HepG2 (cell line): ENCODE measurements around the gene NPPA. TPM values are rescaled to one million over a fixed set of nuclear protein-coding genes. Genes with fewer than 3 reads are reported as not detected.

Experiments used
- ATAC-seq: fragments of 200-7000 bp; cut with Tn5 transposase; 3 replicates; pipeline ENCODE4 v1.9.1; 2020; ENCODE audit warnings: mild to moderate bottlenecking, moderate library complexity
- BruUV-seq: library from RNA; stranded (reverse); fragments of 400-500 nt; replicated peaks from 2 replicates; lab custom pipeline; 2021; lab: Mats Ljungman, UMichigan
- CTCF ChIA-PET: fragments of 300-600 bp; formaldehyde crosslinking; extraction: SDS; loops from one replicate; lab custom pipeline; 2021; ENCODE audit warnings: low total read pairs, inconsistent platforms, low intra/inter-chr PET ratio; lab: Yijun Ruan, JAX
- POLR2A ChIA-PET: fragments of 350-600 bp; sonication (Branson Sonifier 250); formaldehyde crosslinking; loops from one replicate; lab custom pipeline; 2020; ENCODE audit warnings: antibody characterized with exemption, inconsistent platforms; lab: Yijun Ruan, JAX
- DNase-seq: peaks from one replicate; pipeline ENCODE4 v3.0.0-alpha.2; 2015; ENCODE audit warnings: low spot score
- FAIRE-seq: peaks from 3 replicates; lab custom pipeline; 2011; peaks lifted over from hg19 to GRCh38; lab: Jason Lieb, UNC
- H2AFZ ChIP-seq: one replicate; pipeline ENCODE4 v1.6.1; 2011; ENCODE audit warnings: low read length, inconsistent platforms
- H3K27ac ChIP-seq: fragments of 300-600 bp; 3 replicates; pipeline ENCODE4 v1.8.0; 2011; ENCODE audit warnings: mixed run types, mild to moderate bottlenecking, mixed read lengths, low read length, inconsistent platforms; ENCODE audit not compliant: insufficient read depth; ENCODE audit errors: extremely low read length
- H3K27me3 ChIP-seq, 2 experiments: fragments of 200-600 bp in 1 of 2; 2 replicates in 1 of 2; 3 replicates in 1 of 2; pipeline versions ENCODE4 v1.6.0 to v1.8.0; 2011; ENCODE audit warnings: low read length in 2 of 2, mild to moderate bottlenecking in 2 of 2, moderate library complexity in 2 of 2, inconsistent platforms in 1 of 2; ENCODE audit not compliant: insufficient read depth in 2 of 2, control insufficient read depth in 1 of 2
- H3K36me3 ChIP-seq, 2 experiments: fragments of 200-600 bp in 1 of 2; replicated peaks in 1 of 2; 2 replicates in 1 of 2; 3 replicates in 1 of 2; pipeline versions ENCODE4 v1.5.1 to v1.8.0; 2011; ENCODE audit warnings: low read length in 2 of 2, inconsistent platforms in 1 of 2; ENCODE audit not compliant: insufficient read depth in 2 of 2, control insufficient read depth in 1 of 2
- H3K4me1 ChIP-seq: 2 replicates; pipeline ENCODE4 v1.5.1; 2012; ENCODE audit warnings: low read length, inconsistent platforms; ENCODE audit not compliant: insufficient read depth
- H3K4me2 ChIP-seq: 2 replicates; pipeline ENCODE4 v1.6.0; 2011; ENCODE audit warnings: low read depth, low read length, inconsistent platforms
- H3K4me3 ChIP-seq, 3 experiments: fragments of 200-600 bp in 1 of 3; sonication (generic), shearing (Covaris generic) in 1 of 3; replicated peaks in 1 of 3; 2 replicates each; pipeline ENCODE4 v1.5.1; 2011 to 2016; ENCODE audit warnings: low read length in 3 of 3, inconsistent platforms in 2 of 3, low read depth in 2 of 3, mild to moderate bottlenecking in 2 of 3, control low read depth in 1 of 3, mixed read lengths in 1 of 3; ENCODE audit not compliant: insufficient read depth in 1 of 3
- H3K79me2 ChIP-seq: one replicate; pipeline ENCODE4 v1.6.1; 2011; ENCODE audit warnings: low read length, inconsistent platforms; ENCODE audit not compliant: insufficient read depth
- H3K9ac ChIP-seq: 2 replicates; pipeline ENCODE4 v1.6.0; 2011; ENCODE audit warnings: mild to moderate bottlenecking, low read depth, low read length, inconsistent platforms; ENCODE audit not compliant: insufficient read depth
- H3K9me3 ChIP-seq: 2 replicates; pipeline ENCODE4 v1.5.1; 2012; ENCODE audit warnings: mild to moderate bottlenecking, low read length
- H4K20me1 ChIP-seq: 2 replicates; pipeline ENCODE4 v1.6.0; 2011; ENCODE audit warnings: inconsistent platforms, mild to moderate bottlenecking, low read length, moderate library complexity; ENCODE audit not compliant: insufficient read depth
- AGO2 ChIP-seq: fragments of 200-400 bp; formaldehyde crosslinking; optimal IDR thresholded peaks from 2 replicates; pipeline ENCODE3; 2017; ENCODE audit warnings: mild to moderate bottlenecking, low read depth, low read length, moderate library complexity
- ATF4 ChIP-seq, 2 experiments: fragments of 450-650 bp in 1 of 2; sonication (generic) in 1 of 2; formaldehyde crosslinking; IDR thresholded peaks; 2 replicates each; pipeline versions ENCODE4 v1.5.0 to v1.8.0; 2020 to 2022; ENCODE audit warnings: mild to moderate bottlenecking in 1 of 2, missing genetic modification reagents in 1 of 2
- E2F5 ChIP-seq: sonication (generic); formaldehyde crosslinking; conservative IDR thresholded peaks from 2 replicates; pipeline ENCODE4 v1.4.0; 2020; ENCODE audit warnings: missing genetic modification reagents
- FLYWCH1 ChIP-seq: sonication (generic); formaldehyde crosslinking; IDR thresholded peaks from 2 replicates; pipeline ENCODE4 v1.8.1; 2023; ENCODE audit warnings: mild to moderate bottlenecking, missing genetic modification reagents
- HOMEZ ChIP-seq: IDR thresholded peaks from 2 replicates; pipeline ENCODE4 v1.6.1; 2016; ENCODE audit warnings: low read depth
- KAT7 ChIP-seq: IDR thresholded peaks from 2 replicates; pipeline ENCODE4 v1.6.1; 2018; ENCODE audit warnings: borderline replicate concordance, missing compliant biosample characterization
- NCOA5 ChIP-seq: sonication (generic); formaldehyde crosslinking; IDR thresholded peaks from 2 replicates; pipeline ENCODE4 v1.4.0; 2020; ENCODE audit warnings: missing genetic modification reagents
- PRDM15 ChIP-seq: sonication (generic); formaldehyde crosslinking; IDR thresholded peaks from 2 replicates; pipeline ENCODE4 v1.4.0; 2020; ENCODE audit warnings: missing genetic modification reagents
- SNAPC5 ChIP-seq: sonication (generic); formaldehyde crosslinking; IDR thresholded peaks from 2 replicates; pipeline ENCODE4 v1.8.1; 2023; ENCODE audit warnings: mild to moderate bottlenecking, missing genetic modification reagents, borderline replicate concordance
- STAT5B ChIP-seq: sonication (generic); formaldehyde crosslinking; IDR thresholded peaks from 2 replicates; pipeline ENCODE4 v1.4.0; 2020; ENCODE audit warnings: missing genetic modification reagents
- ZFP41 ChIP-seq: sonication (generic); formaldehyde crosslinking; IDR thresholded peaks from 2 replicates; pipeline ENCODE4 v1.4.0; 2020; ENCODE audit warnings: mild to moderate bottlenecking, missing genetic modification reagents, borderline replicate concordance
- ZNF781 ChIP-seq: sonication (generic); formaldehyde crosslinking; IDR thresholded peaks from 2 replicates; pipeline ENCODE4 v1.5.1; 2020; ENCODE audit warnings: borderline replicate concordance, mild to moderate bottlenecking, missing genetic modification reagents; ENCODE audit errors: not compliant biosample characterization
- WGBS: methylation state at CpG from one replicate; pipeline ENCODE4 v1.1.6; 2017; ENCODE audit warnings: low lambda C conversion rate; 5-methylcytosine and 5-hydroxymethylcytosine counted together
- in situ Hi-C: cut with HindIII; loops from 2 replicates; pipeline ENCODE4 v1.10.0; 2017; ENCODE audit warnings: low pct_unique_long_range_greater_than_20kb; ENCODE audit not compliant: extremely low pct_ligation_motif_present
- intact Hi-C: fragments of 100-400 bp; cut with micrococcal nuclease; formaldehyde crosslinking; loops from one replicate; pipeline ENCODE4 v1.10.0; 2022; ENCODE audit not compliant: unreplicated experiment
- polyA plus RNA-seq, 8 experiments: library from polyadenylated mRNA; depleted of rRNA in 3 of 8; stranded (reverse) in 7 of 8; unstranded in 1 of 8; fragments of >200 nt; fragmentation: Illumina TruSeq in 4 of 8; extraction: Trizol in 4 of 8; gene quantifications; 2 replicates each; pipeline versions ENCODE4 v1.2.1 to v1.2.3, GENCODE V29; 2011 to 2016; ENCODE audit warnings: low read depth in 4 of 8, missing spikeins in 1 of 8, mixed read lengths in 1 of 8; ENCODE audit not compliant: insufficient read depth in 1 of 8
- total RNA-seq, 5 experiments: library from RNA; depleted of rRNA; stranded (reverse); fragments of >200 nt; fragmentation: Illumina TruSeq; extraction: Trizol; gene quantifications; 2 replicates each; pipeline ENCODE4 v1.2.3, GENCODE V29; 2016; ENCODE audit warnings: low read depth in 1 of 5

NPPA gene
- total and polyA plus RNA-seq, 2 of the 13 experiments (the other 11 are each of a cell fraction or from before 2014, with no cell fraction given): not detected

- no peak for TF ChIP-seq PRDM15 (CRISPR knock-in tag)
Observed at GRCh38 chr1:11879311-11880180, 32.0 kb upstream of the NPPA start (continued).

GRCh38 chr1:11878891-11879190, 31.3 kb upstream of the NPPA start:
- TF ChIP-seq STAT5B (CRISPR knock-in tag) (no peak), HOMEZ (CRISPR knock-in tag) (no peak), ZFP41 (no peak), ZNF781 (CRISPR knock-in tag) (no peak), FLYWCH1 (no peak), KAT7 (CRISPR knock-in tag) (no peak), NCOA5 (CRISPR knock-in tag) (no peak), SNAPC5 (CRISPR knock-in tag) (no peak), ATF4 (CRISPR knock-in tag; IDR thresholded peaks at IDR 0.05) (no peak), AGO2 (no peak), E2F5 (no peak)
- Histone ChIP-seq H3K27me3 (peaks cover 4 to 36% of the 10 kb centered on the region in 2 experiments; a peak in 4 of 5 replicates), H3K4me3 (no peak overlapping the region), H3K4me1 (peaks cover 65% of the 10 kb centered on the region), H3K4me2 (no peak overlapping the region), H3K36me3 (no peaks in the 10 kb centered on the region), H4K20me1 (no peaks in the 10 kb centered on the region), H3K9ac (no peak overlapping the region), H3K27ac (no peak overlapping the region), H3K79me2 (no peaks in the 10 kb centered on the region), H3K9me3 (no peaks in the 10 kb centered on the region), H2AFZ (no peak overlapping the region)
- CTCF ChIA-PET: no interaction called here
- intact Hi-C loops: no loop called here
- no peak for ATAC-seq
- in situ Hi-C loops: no loop called here
- POLR2A ChIA-PET: interaction anchor here (2.6 kb wide), 1 partner anchor 29 kb away, joined by 8 read pairs; no protein-coding TSS in a partner anchor
- WGBS: no CpG with 5 or more reads among the region's 6 CpGs
- no peak for DNase-seq
- BruUV-seq: no TSS peak
- FAIRE-seq: no peak
